K562 (cell line): ENCODE measurements around the gene LONRF2. TPM values are rescaled to one million over a fixed set of nuclear protein-coding genes. Genes with fewer than 3 reads are reported as not detected.

ENCODE experiments used
- ATAC-seq: fragments of 200-7000 bp; cut with Tn5 transposase; 3 replicates; pipeline ENCODE4 v1.9.1; 2020; ENCODE audit warnings: moderate library complexity
- BruUV-seq: library from RNA; stranded (reverse); fragments of 400-500 nt; replicated peaks from 2 replicates; lab custom pipeline; 2021; lab: Mats Ljungman, UMichigan
- CTCF ChIA-PET: fragments of 300-600 bp; formaldehyde crosslinking; extraction: SDS; loops from one replicate; lab custom pipeline; 2021; ENCODE audit warnings: low intra/inter-chr PET ratio; lab: Yijun Ruan, JAX
- POLR2A ChIA-PET: fragments of 300-600, 350-650 bp; sonication (Branson Sonifier 250); formaldehyde crosslinking; extraction: SDS; loops from one replicate; lab custom pipeline; 2021; ENCODE audit warnings: antibody characterized with exemption, inconsistent platforms; lab: Yijun Ruan, JAX
- DNase-seq, 4 experiments: peaks; one replicate each; pipeline versions ENCODE4 v3.0.0 to v3.0.0-alpha.2; 2011 to 2018; ENCODE audit warnings: low spot score in 3 of 4, mixed read lengths in 3 of 4; ENCODE audit errors: extremely low read depth in 1 of 4
- FAIRE-seq: peaks from 2 replicates; lab custom pipeline; 2011; peaks lifted over from hg19 to GRCh38; lab: Jason Lieb, UNC
- H2AFZ ChIP-seq: 2 replicates; pipeline ENCODE4 v1.6.0; 2011; ENCODE audit warnings: low read depth, low read length, control low read depth, inconsistent platforms
- H3K27ac ChIP-seq: fragments of 200-600 bp; 3 replicates; pipeline ENCODE4 v1.8.0; 2011; ENCODE audit warnings: low read depth, mild to moderate bottlenecking, control low read depth, inconsistent platforms, low read length, moderate library complexity, mixed read lengths; ENCODE audit errors: extremely low read depth
- H3K27me3 ChIP-seq, 2 experiments: fragments of 300-600 bp in 1 of 2; 2 replicates in 1 of 2; 3 replicates in 1 of 2; pipeline versions ENCODE4 v1.6.0 to v1.8.0; 2011; ENCODE audit warnings: inconsistent platforms in 2 of 2, low read length in 2 of 2, mild to moderate bottlenecking in 1 of 2, mixed read lengths in 1 of 2, moderate library complexity in 1 of 2; ENCODE audit not compliant: control insufficient read depth in 2 of 2, insufficient read depth in 2 of 2
- H3K36me3 ChIP-seq: fragments of 300-600 bp; 3 replicates; pipeline ENCODE4 v1.8.0; 2011; ENCODE audit warnings: mild to moderate bottlenecking, low read length, inconsistent platforms; ENCODE audit not compliant: control insufficient read depth, insufficient read depth
- H3K4me1 ChIP-seq, 2 experiments: fragments of 200-600 bp in 1 of 2; replicated peaks in 1 of 2; 2 replicates in 1 of 2; 3 replicates in 1 of 2; pipeline versions ENCODE4 v1.5.1 to v1.8.0; 2011; ENCODE audit warnings: inconsistent platforms in 2 of 2, low read length in 2 of 2, mild to moderate bottlenecking in 1 of 2, mixed read lengths in 1 of 2, moderate library complexity in 1 of 2; ENCODE audit not compliant: control insufficient read depth in 2 of 2, insufficient read depth in 2 of 2
- H3K4me2 ChIP-seq: 2 replicates; pipeline ENCODE4 v1.6.1; 2011; ENCODE audit warnings: low read length, control low read depth, inconsistent platforms, mixed read lengths; ENCODE audit not compliant: insufficient read depth
- H3K4me3 ChIP-seq: fragments of 200-600 bp; sonication (generic), shearing (Covaris generic); 2 replicates; pipeline ENCODE4 v1.5.1; 2016; ENCODE audit warnings: control low read depth, inconsistent platforms
- H3K79me2 ChIP-seq: fragments of 200-600 bp; 3 replicates; pipeline ENCODE4 v1.8.0; 2011; ENCODE audit warnings: low read length, inconsistent platforms; ENCODE audit not compliant: control insufficient read depth, insufficient read depth
- H3K9ac ChIP-seq, 2 experiments: 2 replicates each; pipeline versions ENCODE4 v1.6.0 to v1.6.1; 2011; ENCODE audit warnings: low read depth in 2 of 2, low read length in 2 of 2, control low read depth in 1 of 2, inconsistent platforms in 1 of 2, mild to moderate bottlenecking in 1 of 2, mixed read lengths in 1 of 2; ENCODE audit not compliant: insufficient read depth in 1 of 2
- H3K9me1 ChIP-seq: one replicate; pipeline ENCODE4 v1.6.0; 2011; ENCODE audit warnings: inconsistent platforms, mild to moderate bottlenecking, low read length, moderate library complexity; ENCODE audit not compliant: control insufficient read depth, insufficient read depth
- H3K9me3 ChIP-seq: replicated peaks from 2 replicates; pipeline ENCODE4 v1.5.1; 2011; ENCODE audit warnings: low read depth, low read length, inconsistent platforms; ENCODE audit not compliant: control insufficient read depth, insufficient read depth
- H4K20me1 ChIP-seq: replicated peaks from 2 replicates; pipeline ENCODE4 v1.6.1; 2011; ENCODE audit warnings: low read length, inconsistent platforms, mixed read lengths; ENCODE audit not compliant: control insufficient read depth, insufficient read depth
- CREB1 ChIP-seq, 2 experiments: sonication (generic) in 1 of 2; formaldehyde crosslinking in 1 of 2; IDR thresholded peaks; 2 replicates each; pipeline versions ENCODE4 v1.6.1 to v1.8.0; 2012 to 2022; ENCODE audit warnings: inconsistent platforms in 1 of 2, mild to moderate bottlenecking in 1 of 2, missing genetic modification reagents in 1 of 2, moderate library complexity in 1 of 2
- DIDO1 ChIP-seq: fragments of 450-650 bp; IDR thresholded peaks from 2 replicates; pipeline ENCODE4 v1.6.1; 2016; ENCODE audit warnings: low read depth, missing biosample characterization, missing genetic modification characterization
- KAT2B ChIP-seq: IDR thresholded peaks from one replicate; pipeline ENCODE4 v1.6.1; 2012; ENCODE audit warnings: low read depth, mild to moderate bottlenecking, control low read depth, inconsistent platforms, low read length, moderate library complexity
- MAZ ChIP-seq, 2 experiments: fragments of 450-650 bp in 1 of 2; sonication (generic) in 1 of 2; formaldehyde crosslinking; IDR thresholded peaks in 1 of 2; conservative IDR thresholded peaks in 1 of 2; 2 replicates each; pipeline versions ENCODE4 v1.4.0 to v1.5.0; 2020; ENCODE audit warnings: mild to moderate bottlenecking in 1 of 2, missing genetic modification reagents in 1 of 2
- PHF8 ChIP-seq: fragments of 200-600 bp; sonication (generic); IDR thresholded peaks from 2 replicates; pipeline ENCODE4 v1.6.1; 2012; ENCODE audit warnings: mixed run types, mild to moderate bottlenecking, inconsistent platforms, low read length, moderate library complexity, borderline replicate concordance
- PML ChIP-seq: IDR thresholded peaks from 2 replicates; pipeline ENCODE4 v1.6.1; 2012; ENCODE audit warnings: low read length, inconsistent platforms
- RAD21 ChIP-seq, 2 experiments: fragments of 250-450 bp in 1 of 2; fragments of 450-650 bp in 1 of 2; sonication (Bioruptor Pico) in 1 of 2; formaldehyde crosslinking in 1 of 2; IDR thresholded peaks in 1 of 2; conservative IDR thresholded peaks in 1 of 2; 2 replicates each; pipeline versions ENCODE4 v1.4.0 to v1.8.0; 2020 to 2022; ENCODE audit warnings: mild to moderate bottlenecking in 2 of 2, moderate library complexity in 1 of 2
- SLC30A9 ChIP-seq: fragments of 250-450 bp; sonication (Bioruptor Pico); IDR thresholded peaks from 2 replicates; pipeline ENCODE4 v1.8.0; 2022; ENCODE audit warnings: mild to moderate bottlenecking, moderate library complexity
- TBP ChIP-seq: optimal IDR thresholded peaks from 2 replicates; pipeline ENCODE3; 2011; ENCODE audit warnings: low read depth, low read length, improper control_type of control experiment
- TSC22D4 ChIP-seq: fragments of 450-650 bp; IDR thresholded peaks from 2 replicates; pipeline ENCODE4 v1.6.1; 2016; ENCODE audit warnings: missing genetic modification characterization, missing biosample characterization, control low read depth
- ZFX ChIP-seq: sonication (generic); formaldehyde crosslinking; IDR thresholded peaks from 2 replicates; pipeline ENCODE4 v1.8.0; 2022; ENCODE audit warnings: mild to moderate bottlenecking, missing genetic modification reagents, moderate library complexity
- WGBS: fragments of 100-300 bp; shearing (Covaris generic); methylation state at CpG from one replicate; pipeline ENCODE4 v1.1.6; 2016; ENCODE audit warnings: low coverage, mixed read lengths; ENCODE audit not compliant: insufficient coverage; ENCODE audit errors: missing lambda C conversion rate; 5-methylcytosine and 5-hydroxymethylcytosine counted together
- in situ Hi-C: fragments of 300-500 bp; cut with MboI; formaldehyde crosslinking; loops from 4 replicates; pipeline ENCODE4 v1.15.0; 2018; ENCODE audit warnings: inconsistent platforms, mixed read lengths
- intact Hi-C: fragments of 100-400 bp; cut with micrococcal nuclease; formaldehyde crosslinking; loops from 2 replicates; pipeline ENCODE4 v1.14.2; 2022
- polyA plus RNA-seq, 8 experiments: library from polyadenylated mRNA; depleted of rRNA in 4 of 8; stranded (reverse) in 5 of 8; unstranded in 3 of 8; fragments of >200 nt; fragmentation: Nextera tagmentation in 2 of 8; fragmentation: Illumina TruSeq in 1 of 8; extraction: Ambion mirVana in 2 of 8; extraction: Trizol in 1 of 8; gene quantifications; 2 replicates each; pipeline versions ENCODE4 v1.2.1 to v1.2.3, GENCODE V29; 2011 to 2014; ENCODE audit warnings: inconsistent platforms in 1 of 8, missing spikeins in 1 of 8
- total RNA-seq, 7 experiments: library from RNA; depleted of rRNA in 6 of 7; stranded (reverse); fragments of >200 nt in 6 of 7; fragmentation: Illumina TruSeq in 2 of 7; extraction: Trizol in 2 of 7; gene quantifications; 2 replicates each; pipeline versions ENCODE4 v1.2.1 to v1.2.3, GENCODE V29; 2011 to 2021; ENCODE audit warnings: low replicate concordance in 1 of 7
- TF ChIP-seq, protein P1 (sequence below): fragments of 150-350 bp; conservative IDR thresholded peaks from 2 replicates; pipeline ENCODE4 v1.6.1; 2014; ENCODE audit warnings: low read length
- TF ChIP-seq, protein P2 (sequence below): IDR thresholded peaks from 3 replicates; pipeline ENCODE4 v1.6.1; 2011; ENCODE audit warnings: borderline replicate concordance, mild to moderate bottlenecking, moderate library complexity; ENCODE audit not compliant: insufficient read length; ENCODE audit errors: extremely low read depth
- TF ChIP-seq, protein P3 (sequence below), 3 experiments: IDR thresholded peaks in 2 of 3; conservative IDR thresholded peaks in 1 of 3; 2 replicates each; pipeline ENCODE4 v1.5.1; 2011 to 2012; ENCODE audit warnings: low read length in 3 of 3, mild to moderate bottlenecking in 3 of 3, control low read depth in 2 of 3, improper control_type of control experiment in 1 of 3, inconsistent platforms in 1 of 3, low read depth in 1 of 3, mixed read lengths in 1 of 3, moderate library complexity in 1 of 3; ENCODE audit not compliant: insufficient read depth in 2 of 3

LONRF2 gene
- total and polyA plus RNA-seq, 9 of the 15 experiments (the other 6 are each of a cell fraction or from before 2014, with no cell fraction given): 0.35 to 5.0 (median 2.7) TPM

DNA sequence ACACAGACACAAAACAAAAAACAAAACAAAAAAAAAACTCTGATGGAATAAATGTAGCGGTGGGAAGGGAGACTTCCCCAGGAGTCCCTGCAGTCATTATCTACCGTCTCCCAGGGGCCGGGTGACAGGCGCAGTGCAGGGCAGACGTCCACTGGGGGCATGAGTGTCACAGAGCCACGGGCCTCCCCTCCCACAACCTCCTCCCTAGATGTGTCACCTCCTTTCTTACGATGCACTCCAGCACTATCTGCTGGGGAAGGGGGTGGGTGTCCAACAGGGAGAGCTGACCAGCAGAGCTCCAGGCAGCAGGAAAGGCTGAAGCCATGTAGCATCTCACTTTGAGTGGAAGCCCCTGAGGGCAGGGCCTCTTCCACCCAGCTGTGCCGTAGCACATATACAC is 84.5 kb downstream of the LONRF2 start:
- Histone ChIP-seq H4K20me1 (no peaks in the 10 kb centered on the region; the same call in 1 of the 2 replicates), H3K9me3 (no peaks in the 10 kb centered on the region), H3K4me3 (no peak overlapping the region), H3K27ac (no peak overlapping the region), H3K27me3 (peaks cover 22 to 80% of the 10 kb centered on the region in 2 experiments; a peak in 3 of 5 replicates), H3K79me2 (no peaks in the 10 kb centered on the region), H3K9ac (no peak overlapping the region), H3K9me1 (no peaks in the 10 kb centered on the region), H3K4me1 (no peaks in the 10 kb centered on the region), H2AFZ (no peak overlapping the region), H3K4me2 (no peak overlapping the region), H3K36me3 (no peaks in the 10 kb centered on the region)
- DNase-seq (peak in 3 of 4 experiments; percentile 22 to 33 (median 31)), FAIRE-seq (no peak), ATAC-seq (peak; percentile 83)
- CTCF ChIA-PET: interaction anchor here (0.6 kb wide), 1 partner anchor 44 kb away, joined by 3 read pairs; no protein-coding TSS in a partner anchor
- in situ Hi-C loops (loop anchor here (25.0 kb wide), 1 partner anchor 525 kb away; no protein-coding TSS in a partner anchor), intact Hi-C loops (no loop called here)
- no TSS peak for BruUV-seq
- POLR2A ChIA-PET: no interaction called here
- 0% methylated on average over 8 of the region's 8 CpGs for whole genome bisulfite sequencing
- no peak for TF ChIP-seq CREB1 (IDR thresholded peaks at IDR 0.05)
- no peak for TF ChIP-seq CREB1 (CRISPR knock-in tag; IDR thresholded peaks at IDR 0.05)
- TF ChIP-seq DIDO1 (tag): no peak
- TF ChIP-seq SLC30A9 (CRISPR knock-in tag): no peak
- no peak for TF ChIP-seq KAT2B
- TF ChIP-seq, protein P1, sequence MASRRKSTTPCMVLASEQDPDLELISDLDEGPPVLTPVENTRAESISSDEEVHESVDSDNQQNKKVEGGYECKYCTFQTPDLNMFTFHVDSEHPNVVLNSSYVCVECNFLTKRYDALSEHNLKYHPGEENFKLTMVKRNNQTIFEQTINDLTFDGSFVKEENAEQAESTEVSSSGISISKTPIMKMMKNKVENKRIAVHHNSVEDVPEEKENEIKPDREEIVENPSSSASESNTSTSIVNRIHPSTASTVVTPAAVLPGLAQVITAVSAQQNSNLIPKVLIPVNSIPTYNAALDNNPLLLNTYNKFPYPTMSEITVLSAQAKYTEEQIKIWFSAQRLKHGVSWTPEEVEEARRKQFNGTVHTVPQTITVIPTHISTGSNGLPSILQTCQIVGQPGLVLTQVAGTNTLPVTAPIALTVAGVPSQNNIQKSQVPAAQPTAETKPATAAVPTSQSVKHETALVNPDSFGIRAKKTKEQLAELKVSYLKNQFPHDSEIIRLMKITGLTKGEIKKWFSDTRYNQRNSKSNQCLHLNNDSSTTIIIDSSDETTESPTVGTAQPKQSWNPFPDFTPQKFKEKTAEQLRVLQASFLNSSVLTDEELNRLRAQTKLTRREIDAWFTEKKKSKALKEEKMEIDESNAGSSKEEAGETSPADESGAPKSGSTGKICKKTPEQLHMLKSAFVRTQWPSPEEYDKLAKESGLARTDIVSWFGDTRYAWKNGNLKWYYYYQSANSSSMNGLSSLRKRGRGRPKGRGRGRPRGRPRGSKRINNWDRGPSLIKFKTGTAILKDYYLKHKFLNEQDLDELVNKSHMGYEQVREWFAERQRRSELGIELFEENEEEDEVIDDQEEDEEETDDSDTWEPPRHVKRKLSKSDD: no peak
- TF ChIP-seq TSC22D4 (tag): no peak
- no peak for TF ChIP-seq PML
- no peak for TF ChIP-seq ZFX (CRISPR knock-in tag)
- TF ChIP-seq, protein P2, sequence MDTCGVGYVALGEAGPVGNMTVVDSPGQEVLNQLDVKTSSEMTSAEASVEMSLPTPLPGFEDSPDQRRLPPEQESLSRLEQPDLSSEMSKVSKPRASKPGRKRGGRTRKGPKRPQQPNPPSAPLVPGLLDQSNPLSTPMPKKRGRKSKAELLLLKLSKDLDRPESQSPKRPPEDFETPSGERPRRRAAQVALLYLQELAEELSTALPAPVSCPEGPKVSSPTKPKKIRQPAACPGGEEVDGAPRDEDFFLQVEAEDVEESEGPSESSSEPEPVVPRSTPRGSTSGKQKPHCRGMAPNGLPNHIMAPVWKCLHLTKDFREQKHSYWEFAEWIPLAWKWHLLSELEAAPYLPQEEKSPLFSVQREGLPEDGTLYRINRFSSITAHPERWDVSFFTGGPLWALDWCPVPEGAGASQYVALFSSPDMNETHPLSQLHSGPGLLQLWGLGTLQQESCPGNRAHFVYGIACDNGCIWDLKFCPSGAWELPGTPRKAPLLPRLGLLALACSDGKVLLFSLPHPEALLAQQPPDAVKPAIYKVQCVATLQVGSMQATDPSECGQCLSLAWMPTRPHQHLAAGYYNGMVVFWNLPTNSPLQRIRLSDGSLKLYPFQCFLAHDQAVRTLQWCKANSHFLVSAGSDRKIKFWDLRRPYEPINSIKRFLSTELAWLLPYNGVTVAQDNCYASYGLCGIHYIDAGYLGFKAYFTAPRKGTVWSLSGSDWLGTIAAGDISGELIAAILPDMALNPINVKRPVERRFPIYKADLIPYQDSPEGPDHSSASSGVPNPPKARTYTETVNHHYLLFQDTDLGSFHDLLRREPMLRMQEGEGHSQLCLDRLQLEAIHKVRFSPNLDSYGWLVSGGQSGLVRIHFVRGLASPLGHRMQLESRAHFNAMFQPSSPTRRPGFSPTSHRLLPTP: no peak
- TF ChIP-seq, protein P3, sequence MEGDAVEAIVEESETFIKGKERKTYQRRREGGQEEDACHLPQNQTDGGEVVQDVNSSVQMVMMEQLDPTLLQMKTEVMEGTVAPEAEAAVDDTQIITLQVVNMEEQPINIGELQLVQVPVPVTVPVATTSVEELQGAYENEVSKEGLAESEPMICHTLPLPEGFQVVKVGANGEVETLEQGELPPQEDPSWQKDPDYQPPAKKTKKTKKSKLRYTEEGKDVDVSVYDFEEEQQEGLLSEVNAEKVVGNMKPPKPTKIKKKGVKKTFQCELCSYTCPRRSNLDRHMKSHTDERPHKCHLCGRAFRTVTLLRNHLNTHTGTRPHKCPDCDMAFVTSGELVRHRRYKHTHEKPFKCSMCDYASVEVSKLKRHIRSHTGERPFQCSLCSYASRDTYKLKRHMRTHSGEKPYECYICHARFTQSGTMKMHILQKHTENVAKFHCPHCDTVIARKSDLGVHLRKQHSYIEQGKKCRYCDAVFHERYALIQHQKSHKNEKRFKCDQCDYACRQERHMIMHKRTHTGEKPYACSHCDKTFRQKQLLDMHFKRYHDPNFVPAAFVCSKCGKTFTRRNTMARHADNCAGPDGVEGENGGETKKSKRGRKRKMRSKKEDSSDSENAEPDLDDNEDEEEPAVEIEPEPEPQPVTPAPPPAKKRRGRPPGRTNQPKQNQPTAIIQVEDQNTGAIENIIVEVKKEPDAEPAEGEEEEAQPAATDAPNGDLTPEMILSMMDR (IDR thresholded peaks at IDR 0.05 in 2 of 3, conservative IDR thresholded peaks at IDR 0.05 in 1 of 3; ENCODE audit: insufficient read depth in 2 of 3, low read depth in 1 of 3, low read length in 3 of 3): peak in 2 of 3 experiments; percentile 22; a peak in 1 of 6 replicates
- TF ChIP-seq TBP: no peak
- TF ChIP-seq RAD21 (CRISPR knock-in tag; conservative IDR thresholded peaks at IDR 0.05 in 1 of 2, IDR thresholded peaks at IDR 0.05 in 1 of 2): peak in 1 of 2 experiments; percentile 21; a peak in 1 of 4 replicates
- 0 out of 4 replicates have a peak, but pooled peaks of 1 of the 2 experiments have one; percentile 22 for TF ChIP-seq MAZ (CRISPR knock-in tag; conservative IDR thresholded peaks at IDR 0.05 in 1 of 2, IDR thresholded peaks at IDR 0.05 in 1 of 2)
- TF ChIP-seq PHF8: no peak
